HepG2 (cell line): ENCODE results near the gene NKX6-1.

ENCODE experiments used
- GABPA ChIP-seq, 2 experiments: IDR thresholded peaks; 2 replicates each; pipeline ENCODE4 v1.6.1; 2011 to 2016; ENCODE audit warnings: low read depth in 2 of 2, low read length in 1 of 2, missing biosample characterization in 1 of 2, missing genetic modification characterization in 1 of 2
- IKZF5 ChIP-seq: IDR thresholded peaks from 2 replicates; pipeline ENCODE4 v1.6.1; 2018; ENCODE audit warnings: missing genetic modification reagents, mild to moderate bottlenecking, missing compliant biosample characterization
- NFYB ChIP-seq: sonication (generic); formaldehyde crosslinking; IDR thresholded peaks from 2 replicates; pipeline ENCODE4 v1.4.0; 2020; ENCODE audit warnings: missing genetic modification reagents
- SNAPC5 ChIP-seq: sonication (generic); formaldehyde crosslinking; IDR thresholded peaks from 2 replicates; pipeline ENCODE4 v1.8.1; 2023; ENCODE audit warnings: mild to moderate bottlenecking, missing genetic modification reagents, borderline replicate concordance
- TCF7 ChIP-seq: sonication (generic); IDR thresholded peaks from 2 replicates; pipeline ENCODE4 v1.6.1; 2016; ENCODE audit warnings: antibody characterized with exemption, low read depth
- ZNF567 ChIP-seq: sonication (generic); formaldehyde crosslinking; IDR thresholded peaks from 2 replicates; pipeline ENCODE4 v1.8.1; 2023; ENCODE audit warnings: mild to moderate bottlenecking, missing genetic modification reagents, borderline replicate concordance
- ZNF784 ChIP-seq: sonication (generic); formaldehyde crosslinking; IDR thresholded peaks from 2 replicates; pipeline ENCODE4 v1.5.1; 2020; ENCODE audit warnings: missing genetic modification reagents, mild to moderate bottlenecking, borderline replicate concordance

- TF ChIP-seq NFYB (CRISPR knock-in tag) (no peak), SNAPC5 (CRISPR knock-in tag) (no peak), IKZF5 (CRISPR knock-in tag) (no peak), GABPA (IDR thresholded peaks at IDR 0.05; ENCODE audit: low read depth, low read length) (no peak), GABPA (CRISPR knock-in tag; IDR thresholded peaks at IDR 0.05; ENCODE audit: low read depth) (no peak), TCF7 (no peak), ZNF567 (CRISPR knock-in tag) (no peak), ZNF784 (CRISPR knock-in tag) (no peak)
These were observed 31.4 kb upstream of the NKX6-1 start for GRCh38 chr4:84530454-84530853.
